Measurements from ENCODE around the gene WDR5B. TPM values are rescaled to one million over a fixed set of nuclear protein-coding genes. Genes with fewer than 3 reads are reported as not detected.

Gene WDR5B
- total and polyA plus RNA-seq, 2 of the 8 experiments (the other 6 are each of a cell fraction or from before 2014, with no cell fraction given) = 1.9 to 3.5 TPM

GRCh38 chr3:122405015-122405414 lies 10.8 kb downstream of the WDR5B start:
- no peak for FAIRE-seq
- H3K4me1 ChIP-seq (replicated peaks in 1 of 4; ENCODE audit: control insufficient read depth in 3 of 4, insufficient read depth in 4 of 4, low read length in 3 of 4) = no peaks in the 10 kb centered on the region
- 98% methylated on average over 3 of the region's 3 CpGs; no CpG with 5 or more reads in 1 of the 2 experiments for WGBS, 2 experiments (ENCODE audit: extremely low coverage in 1 of 2, insufficient coverage in 1 of 2, insufficient read length in 1 of 2, insufficient replicate concordance in 2 of 2, low coverage in 1 of 2, low lambda C conversion rate in 2 of 2, missing lambda C conversion rate in 1 of 2)

More at GRCh38 chr3:122405015-122405414, 10.8 kb downstream of the WDR5B start:
- Histone ChIP-seq H2BK12ac (ENCODE audit: low read depth, low read length) (no peak overlapping the region), H3K18ac (ENCODE audit: extremely low read depth, low read length) (no peak overlapping the region), H4K20me1 (replicated peaks in 1 of 2; ENCODE audit: control insufficient read depth in 1 of 2, insufficient read depth in 2 of 2, low read length in 2 of 2) (no peaks in the 10 kb centered on the region), H3K9me3 (ENCODE audit: insufficient read depth in 2 of 2, low read depth in 1 of 2, low read length in 1 of 2) (no peaks in the 10 kb centered on the region), H4K8ac (ENCODE audit: extremely low read depth, insufficient read depth, low read length) (no peak overlapping the region), H3K79me1 (ENCODE audit: low read depth, low read length) (no peaks in the 10 kb centered on the region), H4K91ac (replicated peaks; ENCODE audit: insufficient read length, low read length) (no peak overlapping the region), H4K5ac (ENCODE audit: insufficient read length, low read depth, low read length) (no peak overlapping the region), H2BK20ac (ENCODE audit: low read length) (no peak overlapping the region), H3K36me3 (ENCODE audit: control insufficient read depth in 2 of 4, insufficient read depth in 4 of 4, low read length in 3 of 4) (peaks cover 2 to 34% (median 24%) of the 10 kb centered on the region in 4 experiments), H2BK5ac (ENCODE audit: low read depth, low read length) (no peak overlapping the region), H2BK15ac (ENCODE audit: low read length) (no peak overlapping the region), H3K4me2 (ENCODE audit: insufficient read depth in 1 of 2, low read depth in 2 of 2, low read length in 2 of 2) (no peak overlapping the region), H3K79me2 (ENCODE audit: control insufficient read depth in 1 of 2, insufficient read depth in 2 of 2, low read length in 2 of 2) (no peaks in the 10 kb centered on the region), H2AK5ac (ENCODE audit: low read depth, low read length) (no peak overlapping the region), H3K9ac (replicated peaks in 1 of 4; ENCODE audit: extremely low read depth in 1 of 4, low read depth in 3 of 4, low read length in 3 of 4) (no peak overlapping the region), H3K4ac (replicated peaks; ENCODE audit: insufficient read length, low read depth, low read length) (no peak overlapping the region), H3K4me3 (ENCODE audit: extremely low read depth in 1 of 4, insufficient read depth in 2 of 4, low read depth in 3 of 4, low read length in 4 of 4) (no peak overlapping the region), H3K56ac (replicated peaks; ENCODE audit: insufficient read length, low read depth, low read length) (no peak overlapping the region), H2AFZ (ENCODE audit: low read length) (no peak overlapping the region), H2BK120ac (replicated peaks; ENCODE audit: low read depth, low read length) (no peak overlapping the region), H3K23me2 (ENCODE audit: low read depth, low read length) (no peaks in the 10 kb centered on the region), H3K27ac (ENCODE audit: low read depth, low read length) (no peak overlapping the region), H3K14ac (ENCODE audit: insufficient read length) (no peak overlapping the region), H3K23ac (ENCODE audit: insufficient read length) (no peak overlapping the region), H3K27me3 (replicated peaks in 1 of 4; ENCODE audit: control insufficient read depth in 3 of 4, extremely low read depth in 1 of 4, insufficient read depth in 3 of 4, low read length in 3 of 4) (no peaks in the 10 kb centered on the region)
- CTCF ChIA-PET (ENCODE audit: partially characterized antibody) = interaction anchor here (0.6 to 1.6 kb wide), 2 partner anchors 11 to 29 kb away, joined by 3 to 9 read pairs; partner anchors contain the start of gene WDR5B
- DNase-seq (ENCODE audit: low read depth in 1 of 2, low spot score in 2 of 2) = no peak
- POLR2A ChIA-PET (ENCODE audit: partially characterized antibody) = no interaction called here
- TF ChIP-seq EZH2 (IDR thresholded peaks at IDR 0.05; ENCODE audit: low read depth, low read length, severe bottlenecking) (no peak), SIN3A (conservative IDR thresholded peaks at IDR 0.05 in 1 of 2, IDR thresholded peaks at IDR 0.05 in 1 of 2; ENCODE audit: low read depth in 1 of 2, low read length in 2 of 2) (no peak), RFX5 (IDR thresholded peaks at IDR 0.05; ENCODE audit: borderline replicate concordance, low read depth, low read length) (no peak), BACH1 (IDR thresholded peaks at IDR 0.05; ENCODE audit: low read length) (no peak), SP4 (IDR thresholded peaks at IDR 0.05; ENCODE audit: low read length) (no peak), CREB1 (IDR thresholded peaks at IDR 0.05) (no peak), POLR2A (IDR thresholded peaks at IDR 0.05; ENCODE audit: control extremely low read depth in 1 of 2, low read depth in 2 of 2, low read length in 2 of 2) (no peak), HDAC6 (IDR thresholded peaks at IDR 0.05; ENCODE audit: low read depth, low read length) (no peak)
- TF ChIP-seq, protein P1, sequence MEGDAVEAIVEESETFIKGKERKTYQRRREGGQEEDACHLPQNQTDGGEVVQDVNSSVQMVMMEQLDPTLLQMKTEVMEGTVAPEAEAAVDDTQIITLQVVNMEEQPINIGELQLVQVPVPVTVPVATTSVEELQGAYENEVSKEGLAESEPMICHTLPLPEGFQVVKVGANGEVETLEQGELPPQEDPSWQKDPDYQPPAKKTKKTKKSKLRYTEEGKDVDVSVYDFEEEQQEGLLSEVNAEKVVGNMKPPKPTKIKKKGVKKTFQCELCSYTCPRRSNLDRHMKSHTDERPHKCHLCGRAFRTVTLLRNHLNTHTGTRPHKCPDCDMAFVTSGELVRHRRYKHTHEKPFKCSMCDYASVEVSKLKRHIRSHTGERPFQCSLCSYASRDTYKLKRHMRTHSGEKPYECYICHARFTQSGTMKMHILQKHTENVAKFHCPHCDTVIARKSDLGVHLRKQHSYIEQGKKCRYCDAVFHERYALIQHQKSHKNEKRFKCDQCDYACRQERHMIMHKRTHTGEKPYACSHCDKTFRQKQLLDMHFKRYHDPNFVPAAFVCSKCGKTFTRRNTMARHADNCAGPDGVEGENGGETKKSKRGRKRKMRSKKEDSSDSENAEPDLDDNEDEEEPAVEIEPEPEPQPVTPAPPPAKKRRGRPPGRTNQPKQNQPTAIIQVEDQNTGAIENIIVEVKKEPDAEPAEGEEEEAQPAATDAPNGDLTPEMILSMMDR (IDR thresholded peaks at IDR 0.05; ENCODE audit: control extremely low read depth in 1 of 3, insufficient read depth in 1 of 3, low read depth in 1 of 3, low read length in 3 of 3) = no peak
